Cerebellar cortex (tissue), 1 donor: ENCODE data around the gene MUL1.

ENCODE experiments used
- DNase-seq: peaks from one replicate; pipeline ENCODE4 v3.0.0-alpha.2; 2015; ENCODE audit warnings: low spot score

MUL1 gene

DNA sequence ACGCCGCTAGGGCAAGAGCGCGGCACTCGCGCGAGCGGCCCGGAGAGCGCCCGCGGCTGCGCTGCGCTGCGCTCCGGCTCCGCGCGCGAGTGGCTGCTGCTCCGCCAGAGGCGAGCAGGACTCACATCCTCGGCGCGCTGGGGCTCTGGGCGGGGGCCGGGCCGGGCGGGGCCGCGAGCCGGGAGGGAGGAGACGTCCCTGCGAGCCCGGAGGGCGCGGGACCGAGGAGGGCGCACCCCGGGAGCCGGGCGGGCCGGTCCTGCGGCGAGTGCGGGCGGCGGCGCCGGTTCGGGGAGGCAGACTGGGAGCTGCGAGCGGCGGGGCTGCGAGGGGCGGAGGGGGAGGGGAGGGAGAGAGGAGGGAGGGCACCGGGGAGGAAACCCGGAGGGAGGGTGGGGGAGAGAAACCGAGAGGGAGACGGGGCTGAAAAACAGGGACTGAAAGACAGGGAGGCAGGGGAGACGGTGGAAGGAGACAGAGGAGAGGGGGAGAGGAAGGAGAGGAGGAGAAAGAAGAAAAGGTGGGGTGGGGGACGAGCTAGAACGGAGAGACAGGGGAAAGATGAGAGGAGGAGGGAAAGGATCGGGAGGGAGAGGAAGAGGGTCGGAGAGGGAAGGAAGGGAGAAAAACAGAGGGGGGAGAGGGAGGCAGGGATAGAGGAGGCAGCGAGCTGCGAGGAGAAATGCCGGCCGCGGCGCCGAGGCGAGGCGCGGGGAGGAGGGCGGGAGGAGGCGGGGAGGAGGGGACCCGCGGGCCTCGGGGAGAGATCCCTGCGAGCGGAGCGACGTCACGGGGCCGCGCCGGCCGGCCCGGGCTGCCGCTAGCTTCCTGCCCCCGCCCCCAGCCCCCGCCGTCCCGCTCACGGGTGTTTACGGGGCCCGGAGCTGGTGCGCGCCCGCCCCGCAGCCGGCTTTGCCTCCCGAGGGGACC, 22.2 kb downstream of the MUL1 start, which contains the start of gene CAMK2N1:
CAMK2N1 (minus strand) TSS at position 684 of the 930 bp plus-strand sequence. CDS start 831 bp downstream, outside the sequence.
- DNase-seq: peak; percentile 36

DNA sequence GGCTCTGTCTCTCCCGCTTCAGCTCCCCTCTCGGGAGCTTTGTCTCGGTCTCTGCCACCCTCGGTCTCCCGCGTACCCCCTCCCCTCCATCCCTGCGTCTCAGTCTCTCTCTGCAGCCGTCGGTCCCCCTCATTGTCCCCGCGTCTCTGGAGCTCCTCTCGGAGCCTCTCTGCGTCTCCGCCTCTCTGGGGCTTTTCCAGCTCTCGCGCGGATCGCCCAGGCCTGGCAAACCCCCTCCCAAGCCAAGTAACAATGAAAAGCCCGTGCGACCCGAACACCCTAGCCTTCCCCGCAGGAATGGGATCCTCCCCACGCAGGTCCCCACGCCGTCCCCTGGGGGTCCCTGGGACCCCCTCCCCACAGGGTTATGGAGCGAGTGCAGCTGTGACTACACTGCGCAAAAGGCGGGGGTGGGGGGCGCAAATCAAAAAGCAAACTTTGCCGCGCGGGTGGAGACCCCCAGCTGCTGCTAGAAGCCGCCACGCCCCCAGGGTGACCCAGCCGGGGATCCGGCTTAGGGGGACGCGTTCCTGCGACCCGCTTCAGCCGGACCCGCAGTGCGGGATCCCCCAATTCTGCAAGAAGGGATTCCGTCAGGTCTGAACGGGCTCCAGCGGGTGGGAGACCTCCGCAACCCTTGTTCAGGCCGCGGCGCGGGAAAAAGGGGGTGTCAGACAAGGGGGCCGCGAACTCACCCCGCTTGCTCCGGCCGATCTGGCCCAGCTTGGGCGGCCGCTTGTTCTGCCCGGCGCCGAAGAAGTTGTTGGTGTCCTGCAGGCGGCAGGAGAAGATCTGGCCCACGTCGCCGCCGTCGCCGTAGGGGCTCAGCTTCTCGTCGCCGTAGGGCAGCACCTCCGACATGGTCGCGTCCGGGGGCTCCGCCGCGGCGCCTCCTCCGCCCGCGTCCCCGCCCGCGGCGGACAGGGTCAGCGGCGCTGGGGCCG, 23.2 kb downstream of the MUL1 start:
- DNase-seq: no peak

DNA sequence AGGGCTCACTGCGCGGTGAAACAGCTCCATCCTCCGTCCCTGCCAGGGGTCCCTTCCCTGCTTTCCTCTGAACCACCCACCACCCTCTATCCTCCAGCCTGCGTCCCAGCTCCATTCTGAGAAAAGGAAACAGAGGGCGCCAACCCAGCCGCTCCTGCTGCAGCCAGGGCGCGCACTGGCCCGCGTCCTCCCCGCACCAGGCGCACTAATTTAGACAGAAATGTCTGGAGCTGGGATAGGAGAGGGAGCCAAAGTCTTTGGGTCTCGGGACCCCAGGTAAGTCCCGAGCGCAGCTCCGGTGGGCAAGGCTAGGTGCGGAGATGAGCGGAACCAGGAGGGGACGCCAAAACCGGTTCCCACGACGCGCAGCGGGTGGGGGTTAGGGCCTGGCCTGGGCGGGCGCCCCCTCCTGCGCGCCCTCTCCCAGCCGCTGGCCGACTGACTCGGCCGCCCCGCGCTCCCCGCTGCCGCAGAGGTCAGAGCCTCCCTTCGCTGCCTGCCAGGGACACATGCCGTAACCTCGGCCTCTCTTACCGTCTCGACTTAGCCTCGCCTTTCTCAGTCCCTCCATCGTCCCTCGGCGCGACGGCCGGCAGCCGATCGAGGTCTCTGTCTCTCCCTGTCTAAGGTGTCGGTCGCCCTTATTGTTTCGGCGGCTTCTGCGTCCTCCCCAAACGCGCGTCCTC, 24.0 kb downstream of the MUL1 start:
- DNase-seq: peak; percentile 35

DNA sequence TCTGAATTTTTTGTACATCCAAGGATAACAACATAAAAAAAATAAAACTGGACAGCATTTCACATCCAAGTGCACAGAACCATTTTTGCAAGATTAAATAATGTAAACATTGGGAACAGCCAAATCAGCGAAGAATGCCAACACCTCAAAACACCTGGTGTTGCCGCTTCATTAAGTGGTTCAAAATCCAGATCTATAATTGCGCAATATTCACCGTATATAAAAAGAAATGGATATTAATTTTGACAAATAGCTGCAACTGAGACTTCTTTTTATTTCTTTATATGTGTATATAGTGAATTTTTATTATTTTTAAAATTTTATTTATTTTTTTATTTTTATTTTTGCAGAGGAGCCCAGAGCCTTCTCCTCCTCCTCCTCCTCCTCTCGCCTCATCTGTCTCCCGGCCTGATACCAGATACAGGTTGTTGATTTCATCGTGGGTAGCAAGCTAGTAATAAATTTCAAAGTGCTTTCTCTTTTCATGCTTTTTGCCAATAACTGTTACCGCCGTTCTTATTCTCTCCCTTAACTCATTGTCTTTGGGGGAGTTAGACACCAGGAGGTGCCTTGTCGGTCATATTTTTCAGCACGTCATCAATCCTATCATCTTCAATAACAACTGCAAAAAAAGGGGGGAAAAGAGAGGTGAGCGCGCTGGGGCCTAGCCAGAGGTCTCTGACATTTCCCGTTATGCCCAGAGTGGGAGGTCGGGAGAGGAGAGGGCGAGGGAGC, 24.7 kb downstream of the MUL1 start:
- no peak for DNase-seq

DNA sequence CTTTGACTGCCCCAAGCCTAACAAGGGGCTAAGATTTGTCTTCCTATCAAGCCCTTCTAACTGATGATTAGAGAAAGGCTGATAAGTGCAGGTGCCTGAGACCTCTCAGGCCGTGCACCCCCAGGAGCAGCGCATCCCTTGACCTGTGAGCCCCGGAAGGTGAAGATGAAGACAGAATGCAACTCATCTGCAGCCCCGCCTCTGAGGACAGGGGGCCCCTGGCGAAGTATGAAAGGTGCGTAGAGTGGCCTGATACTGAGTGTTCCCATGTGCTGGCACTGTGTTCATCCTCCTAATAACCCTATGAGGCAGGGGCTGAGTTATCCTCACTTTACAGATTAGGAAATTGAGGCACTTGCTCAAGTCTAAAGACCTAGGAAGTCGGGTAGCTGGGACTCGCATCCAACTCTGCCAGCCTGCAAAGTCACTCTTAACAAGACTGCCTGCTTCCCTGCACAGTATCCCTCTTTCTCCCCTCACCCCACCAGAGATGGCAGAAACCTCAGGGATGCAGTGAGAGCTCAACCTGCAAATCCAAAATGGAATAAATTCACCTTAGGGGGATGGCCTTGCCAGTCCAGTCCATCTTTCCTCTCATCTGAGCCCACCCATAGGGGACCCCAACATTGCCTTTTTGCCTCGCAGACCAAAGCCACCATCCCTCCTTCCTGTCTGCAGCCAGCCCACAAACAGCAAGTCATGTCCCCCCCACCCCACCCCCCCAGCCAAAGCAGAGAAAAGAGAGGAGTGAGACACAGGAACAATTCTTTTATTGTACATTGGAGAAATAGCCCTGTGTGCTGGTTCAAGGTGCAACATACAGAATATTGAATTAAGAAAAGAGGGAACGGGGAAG, 26.1 kb downstream of the MUL1 start:
- no peak for DNase-seq

DNA sequence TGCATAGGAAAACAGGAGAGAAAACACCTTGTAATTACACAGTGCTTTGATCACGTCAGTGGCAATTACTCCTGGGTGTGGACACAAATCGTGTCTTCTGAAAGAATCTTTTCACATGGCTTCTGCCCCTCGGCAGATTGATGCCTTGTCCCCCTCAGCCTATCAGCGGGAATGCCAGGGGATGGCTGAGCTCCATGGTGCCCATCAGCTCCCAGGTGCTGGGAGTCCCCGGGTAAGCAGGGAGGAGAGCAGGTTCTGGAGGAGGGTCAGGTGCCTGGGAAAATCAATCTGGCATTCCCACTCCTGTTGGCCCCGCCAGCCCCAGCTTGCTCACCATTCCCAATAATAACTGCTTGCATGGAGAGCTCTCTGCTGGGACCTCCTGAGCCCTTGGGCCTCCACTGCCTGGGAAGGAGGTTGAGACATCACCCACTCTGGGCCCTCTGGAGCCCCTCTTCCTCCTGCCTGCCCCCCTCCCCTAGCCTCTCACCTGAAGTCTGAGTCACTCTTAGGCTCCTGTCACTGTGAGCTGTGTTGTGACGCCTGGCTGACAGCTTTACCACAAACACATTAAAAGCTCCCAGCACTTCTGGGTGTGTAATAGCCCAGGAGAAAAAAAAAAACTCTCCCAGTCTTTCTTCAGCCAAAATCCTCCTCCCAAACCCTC, 26.9 kb downstream of the MUL1 start:
- DNase-seq: no peak

DNA sequence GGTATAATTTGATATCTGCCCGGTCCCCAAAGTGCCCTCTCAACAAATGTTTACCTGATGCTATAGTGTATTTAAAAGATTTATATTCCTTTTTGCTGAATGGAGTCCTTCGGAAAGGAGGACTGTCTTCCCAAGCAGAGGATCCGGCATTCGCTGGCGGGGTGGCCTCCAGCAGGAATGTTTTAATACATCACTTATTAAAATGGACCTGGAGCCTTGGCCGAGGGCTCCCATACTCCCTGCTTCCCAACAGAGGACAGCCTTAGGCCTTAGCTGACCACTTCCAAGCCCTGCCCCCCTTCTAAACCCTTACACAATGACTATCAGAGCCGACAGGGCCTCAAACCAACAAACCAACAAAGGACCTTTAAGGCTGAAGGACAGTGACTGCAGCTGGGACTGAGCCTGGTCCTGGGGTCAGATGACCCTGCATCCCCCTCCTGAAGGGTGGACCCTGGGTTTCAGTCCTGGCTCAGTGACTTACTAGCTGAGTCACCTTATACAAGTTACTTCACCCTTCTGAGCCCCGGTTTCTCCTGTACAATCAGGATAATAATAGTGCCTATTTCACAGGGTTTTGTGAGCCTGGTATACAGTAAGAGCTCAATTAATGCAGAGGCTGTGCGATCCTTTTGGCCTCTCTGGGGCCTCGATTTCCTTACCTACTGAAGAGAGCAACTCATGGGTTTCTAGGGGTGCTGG, 27.6 kb downstream of the MUL1 start:
- no peak for DNase-seq

DNA sequence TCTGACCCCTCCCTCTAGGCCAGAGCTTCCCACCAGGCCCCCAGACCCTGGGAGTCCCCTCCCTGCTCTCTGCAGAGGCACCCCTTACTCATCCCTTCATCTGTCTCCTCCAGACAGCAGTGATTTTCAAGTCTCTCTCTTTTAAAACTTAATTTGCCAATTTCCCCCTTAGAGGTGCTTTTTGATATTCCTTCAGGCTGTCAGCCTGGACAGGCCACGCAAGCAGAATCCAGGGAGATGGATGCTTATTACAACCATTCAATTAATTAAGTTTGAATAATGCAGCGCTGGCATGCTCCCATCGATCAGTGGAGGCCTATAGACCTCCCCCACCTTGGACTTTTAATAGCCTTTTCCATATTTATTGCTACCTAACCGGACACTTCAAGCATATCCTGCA, 28.1 kb downstream of the MUL1 start:
- no peak for DNase-seq

DNA sequence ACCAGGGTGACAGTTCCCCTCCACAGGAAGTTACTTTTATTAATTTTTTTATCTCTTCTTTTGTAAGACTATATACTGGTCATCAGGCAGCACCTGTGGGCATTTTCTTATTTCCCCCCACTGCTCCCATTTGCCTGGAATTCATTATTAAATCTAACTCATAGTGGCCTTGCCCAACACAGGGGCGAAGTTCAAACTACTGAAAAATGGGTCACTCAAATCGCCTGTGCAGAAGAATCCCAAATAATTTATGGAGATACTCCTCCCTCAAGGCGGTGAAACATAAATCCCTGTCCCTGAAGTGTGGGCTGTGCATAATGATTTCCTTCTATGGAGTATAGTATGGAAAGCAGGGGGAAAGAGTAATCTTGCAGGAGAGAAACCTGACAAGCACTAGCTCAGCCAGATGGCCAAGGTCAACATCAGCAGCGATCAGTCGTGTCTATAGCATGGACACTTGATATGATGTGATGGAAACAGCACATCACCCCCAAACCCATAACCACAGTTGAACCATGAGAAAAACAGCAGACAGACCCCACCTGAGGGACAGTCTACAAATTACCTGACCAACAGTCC, 29.8 kb downstream of the MUL1 start:
- DNase-seq: no peak

DNA sequence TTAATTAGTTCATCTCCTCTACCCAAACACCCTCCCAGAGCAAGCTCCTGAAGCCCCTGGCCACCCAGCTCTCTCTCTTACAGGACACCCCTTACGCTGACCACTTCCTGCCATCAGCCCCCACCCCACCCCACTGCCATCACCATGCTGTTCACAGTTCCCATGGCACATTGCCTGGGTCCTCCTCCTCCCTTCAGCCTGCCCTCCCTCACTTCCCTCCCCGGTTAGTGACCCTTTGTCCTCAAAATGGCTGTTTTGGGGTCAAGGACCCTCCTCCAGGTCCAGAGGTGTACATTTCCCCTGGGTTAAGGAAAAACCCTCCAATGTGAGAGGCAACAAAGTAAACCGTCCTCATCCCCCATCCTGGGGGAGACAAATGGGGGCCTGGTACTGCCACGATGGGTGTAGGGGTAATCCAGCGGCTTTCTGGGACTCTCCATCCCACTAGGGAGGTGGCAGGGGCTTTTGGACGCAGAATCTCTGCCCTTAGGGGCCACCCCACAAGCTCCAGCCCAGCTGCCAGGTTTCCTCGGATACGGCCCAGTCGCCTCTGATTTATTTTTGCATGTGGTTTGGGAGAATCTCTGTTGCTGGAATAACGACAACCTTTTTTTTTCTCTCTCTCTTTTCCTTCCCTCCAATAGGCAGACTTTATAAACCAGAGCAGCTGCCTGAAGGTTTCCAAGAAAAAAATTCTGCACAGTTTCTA, 30.4 kb downstream of the MUL1 start:
- no peak for DNase-seq

DNA sequence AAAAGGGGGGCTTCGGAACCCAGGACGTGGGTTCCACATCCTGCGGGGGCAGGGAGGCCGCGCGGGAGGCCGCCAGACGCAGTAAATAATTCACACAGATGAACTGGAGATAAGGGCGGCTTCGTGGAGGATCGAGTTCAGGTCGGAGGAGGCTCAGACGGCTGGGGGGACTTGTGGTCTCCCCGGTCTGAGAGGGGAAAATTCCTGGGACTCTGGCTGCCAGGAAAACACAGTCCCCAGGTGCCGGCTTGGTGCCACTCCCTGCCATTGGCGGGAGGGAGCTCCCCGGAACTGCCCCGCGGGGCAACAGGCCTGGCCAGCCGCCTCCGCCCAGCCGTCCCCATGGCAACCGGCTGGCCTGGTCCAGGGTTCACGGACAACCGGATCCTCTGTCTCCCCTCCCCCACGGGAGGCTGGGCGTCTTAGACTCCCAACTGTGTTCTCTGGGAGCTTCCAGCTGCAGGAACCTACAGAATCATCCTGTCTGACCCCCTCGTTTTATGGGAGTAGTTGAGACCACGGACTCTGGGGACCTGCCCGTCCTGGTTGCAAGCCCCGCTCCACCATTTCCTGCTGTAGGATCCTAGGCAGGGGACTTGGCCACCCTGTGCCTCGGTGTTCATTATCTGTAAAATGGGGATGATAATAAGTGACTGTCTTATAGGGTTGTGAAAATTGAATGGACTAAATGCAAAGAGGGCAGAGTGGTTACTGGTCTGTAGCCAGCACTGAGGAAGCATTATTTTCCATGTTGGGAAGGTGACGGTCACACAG, 31.5 kb downstream of the MUL1 start:
- DNase-seq: no peak

DNA sequence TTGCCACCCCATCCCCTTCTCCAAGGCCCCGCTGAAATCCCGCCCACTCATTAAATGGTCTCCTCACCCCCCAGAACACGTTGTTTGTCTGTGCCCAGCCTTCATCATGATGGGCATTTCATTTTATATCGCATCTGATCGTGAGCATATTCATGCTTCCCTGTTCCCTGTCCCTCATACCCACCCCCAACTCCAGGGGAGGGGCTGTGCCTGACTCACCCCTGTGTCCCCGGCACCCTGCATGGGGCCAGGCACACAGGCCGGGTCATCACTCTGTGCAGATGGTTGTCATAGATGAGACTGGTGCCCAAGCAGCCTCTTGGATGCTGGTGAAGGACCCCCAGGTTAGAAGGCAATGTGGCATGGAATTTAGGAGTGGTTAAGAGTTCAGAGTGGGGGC, 33.0 kb downstream of the MUL1 start:
- no peak for DNase-seq

DNA sequence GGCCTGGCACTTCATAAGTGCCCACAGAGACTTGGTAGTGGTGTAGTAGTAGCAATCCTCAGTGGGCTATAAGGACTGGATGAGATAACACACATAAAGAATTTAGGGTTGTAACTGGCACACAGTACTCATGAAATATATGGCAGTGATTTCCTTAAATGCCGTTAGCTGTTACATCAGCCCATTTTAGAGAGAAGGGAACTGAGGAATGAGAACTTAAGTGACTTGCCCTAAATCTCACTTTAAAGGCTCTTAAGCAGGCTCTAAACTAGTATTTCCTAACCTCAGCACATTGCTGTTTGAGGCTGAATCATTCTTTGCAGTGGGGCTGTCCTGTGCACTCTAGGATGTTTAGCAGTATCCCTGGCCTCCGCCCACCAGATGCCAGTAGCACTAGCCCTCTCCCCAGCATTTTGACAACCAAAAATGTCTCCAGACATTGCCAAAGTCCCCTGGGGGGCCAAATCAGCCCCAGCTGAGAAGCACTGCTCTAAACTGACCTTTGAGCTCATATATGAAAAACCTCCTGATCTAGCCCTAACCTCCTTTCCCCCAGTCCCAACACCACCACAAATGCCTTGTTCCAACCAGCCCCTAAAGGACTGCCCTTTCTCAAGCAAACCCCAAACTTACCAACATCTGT, 33.5 kb downstream of the MUL1 start:
- no peak for DNase-seq

DNA sequence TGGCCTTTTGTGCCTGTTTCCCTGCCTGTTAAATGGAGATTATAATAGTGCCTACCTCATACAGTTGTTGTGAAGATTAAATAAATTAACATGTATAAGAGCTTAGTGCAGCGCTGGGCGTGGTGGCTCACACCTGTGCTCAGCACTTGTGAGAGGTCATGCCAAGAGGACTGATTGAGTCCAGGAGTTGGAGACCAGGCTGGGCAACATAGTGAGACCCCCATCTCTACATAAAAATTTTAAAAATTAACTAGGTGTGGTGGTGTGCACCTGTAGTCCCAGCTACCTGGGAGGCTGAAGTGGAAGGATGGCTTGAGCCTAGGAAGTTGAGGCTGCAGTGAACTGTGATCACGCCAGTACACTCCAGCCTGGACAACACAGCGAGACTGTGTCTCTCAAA, 34.1 kb downstream of the MUL1 start:
- no peak for DNase-seq

DNA sequence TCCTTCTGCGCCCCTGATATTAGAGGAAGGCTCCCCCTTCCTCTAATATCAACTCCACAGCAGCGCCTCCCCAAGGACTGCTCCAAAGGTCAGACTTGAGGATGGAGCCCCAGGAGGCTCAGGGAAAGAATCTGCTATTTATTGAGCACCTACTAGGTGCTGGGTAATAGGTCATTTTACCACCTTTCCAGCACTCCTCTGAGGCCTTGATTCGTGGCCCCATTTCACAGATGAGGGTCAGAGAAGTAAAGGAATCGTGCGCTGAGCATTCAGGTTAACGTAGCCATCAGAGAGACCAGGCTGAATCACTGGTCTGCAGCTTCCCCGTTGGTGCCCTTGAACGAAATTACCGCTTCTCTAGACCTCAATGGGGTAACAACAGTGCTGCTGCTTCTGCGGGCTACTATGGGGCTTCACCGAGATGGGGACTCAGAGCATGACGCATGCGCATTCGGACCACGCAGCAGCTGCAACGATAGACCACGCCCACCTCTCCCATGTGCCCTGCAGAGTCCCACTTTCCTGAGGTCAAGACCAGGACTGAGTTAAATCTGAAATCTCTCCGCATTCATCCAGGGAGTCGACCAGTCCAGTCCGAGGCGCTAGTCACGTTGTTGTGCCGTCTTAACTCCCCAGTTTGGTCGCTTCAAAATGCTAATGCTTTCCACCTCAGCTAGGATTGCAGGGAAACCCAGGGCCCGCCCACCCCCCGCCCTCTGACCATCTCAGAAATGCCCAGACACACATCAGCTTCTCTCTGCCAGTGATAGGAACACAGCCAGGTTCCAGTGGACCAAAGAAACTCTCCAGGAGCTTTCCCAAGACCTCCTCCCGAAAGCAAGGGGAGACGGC, 34.9 kb downstream of the MUL1 start:
- no peak for DNase-seq

DNA sequence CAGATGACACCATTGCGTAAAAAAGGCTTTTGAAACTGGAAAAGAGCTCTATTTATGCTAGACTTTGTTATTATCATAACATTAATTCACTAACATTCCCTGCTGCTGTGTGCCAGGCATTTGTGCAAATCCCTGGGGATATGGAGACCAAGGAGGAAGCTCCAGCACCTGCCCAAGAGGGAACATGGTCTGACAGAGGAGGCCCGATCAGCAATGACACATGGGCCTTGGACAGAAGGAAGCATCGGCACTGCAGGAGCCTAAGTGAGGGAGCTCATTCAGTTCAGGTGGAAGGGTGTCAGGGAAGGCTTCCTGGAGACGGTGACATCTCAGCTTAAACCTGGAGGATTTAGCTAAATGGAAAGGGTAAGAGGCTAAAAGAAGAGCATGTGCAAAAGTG, 35.8 kb downstream of the MUL1 start:
- DNase-seq: no peak
